HG03558 (cell line): ENCODE results near the gene DNA2.
"Not testable (repeated sequence)": the region's sequence is repeated elsewhere in the genome, so short reads cannot be mapped to it uniquely, and the experiment has no call there.

Experiments
- ATAC-seq: cut with Tn5 transposase; IDR thresholded peaks from one replicate; pipeline ENCODE4 v1.9.1; 2021; ENCODE audit warnings: moderate number of reproducible peaks; ENCODE audit not compliant: unreplicated experiment; ENCODE audit errors: extremely low read depth

Gene DNA2, protein sequence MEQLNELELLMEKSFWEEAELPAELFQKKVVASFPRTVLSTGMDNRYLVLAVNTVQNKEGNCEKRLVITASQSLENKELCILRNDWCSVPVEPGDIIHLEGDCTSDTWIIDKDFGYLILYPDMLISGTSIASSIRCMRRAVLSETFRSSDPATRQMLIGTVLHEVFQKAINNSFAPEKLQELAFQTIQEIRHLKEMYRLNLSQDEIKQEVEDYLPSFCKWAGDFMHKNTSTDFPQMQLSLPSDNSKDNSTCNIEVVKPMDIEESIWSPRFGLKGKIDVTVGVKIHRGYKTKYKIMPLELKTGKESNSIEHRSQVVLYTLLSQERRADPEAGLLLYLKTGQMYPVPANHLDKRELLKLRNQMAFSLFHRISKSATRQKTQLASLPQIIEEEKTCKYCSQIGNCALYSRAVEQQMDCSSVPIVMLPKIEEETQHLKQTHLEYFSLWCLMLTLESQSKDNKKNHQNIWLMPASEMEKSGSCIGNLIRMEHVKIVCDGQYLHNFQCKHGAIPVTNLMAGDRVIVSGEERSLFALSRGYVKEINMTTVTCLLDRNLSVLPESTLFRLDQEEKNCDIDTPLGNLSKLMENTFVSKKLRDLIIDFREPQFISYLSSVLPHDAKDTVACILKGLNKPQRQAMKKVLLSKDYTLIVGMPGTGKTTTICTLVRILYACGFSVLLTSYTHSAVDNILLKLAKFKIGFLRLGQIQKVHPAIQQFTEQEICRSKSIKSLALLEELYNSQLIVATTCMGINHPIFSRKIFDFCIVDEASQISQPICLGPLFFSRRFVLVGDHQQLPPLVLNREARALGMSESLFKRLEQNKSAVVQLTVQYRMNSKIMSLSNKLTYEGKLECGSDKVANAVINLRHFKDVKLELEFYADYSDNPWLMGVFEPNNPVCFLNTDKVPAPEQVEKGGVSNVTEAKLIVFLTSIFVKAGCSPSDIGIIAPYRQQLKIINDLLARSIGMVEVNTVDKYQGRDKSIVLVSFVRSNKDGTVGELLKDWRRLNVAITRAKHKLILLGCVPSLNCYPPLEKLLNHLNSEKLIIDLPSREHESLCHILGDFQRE

DNA sequence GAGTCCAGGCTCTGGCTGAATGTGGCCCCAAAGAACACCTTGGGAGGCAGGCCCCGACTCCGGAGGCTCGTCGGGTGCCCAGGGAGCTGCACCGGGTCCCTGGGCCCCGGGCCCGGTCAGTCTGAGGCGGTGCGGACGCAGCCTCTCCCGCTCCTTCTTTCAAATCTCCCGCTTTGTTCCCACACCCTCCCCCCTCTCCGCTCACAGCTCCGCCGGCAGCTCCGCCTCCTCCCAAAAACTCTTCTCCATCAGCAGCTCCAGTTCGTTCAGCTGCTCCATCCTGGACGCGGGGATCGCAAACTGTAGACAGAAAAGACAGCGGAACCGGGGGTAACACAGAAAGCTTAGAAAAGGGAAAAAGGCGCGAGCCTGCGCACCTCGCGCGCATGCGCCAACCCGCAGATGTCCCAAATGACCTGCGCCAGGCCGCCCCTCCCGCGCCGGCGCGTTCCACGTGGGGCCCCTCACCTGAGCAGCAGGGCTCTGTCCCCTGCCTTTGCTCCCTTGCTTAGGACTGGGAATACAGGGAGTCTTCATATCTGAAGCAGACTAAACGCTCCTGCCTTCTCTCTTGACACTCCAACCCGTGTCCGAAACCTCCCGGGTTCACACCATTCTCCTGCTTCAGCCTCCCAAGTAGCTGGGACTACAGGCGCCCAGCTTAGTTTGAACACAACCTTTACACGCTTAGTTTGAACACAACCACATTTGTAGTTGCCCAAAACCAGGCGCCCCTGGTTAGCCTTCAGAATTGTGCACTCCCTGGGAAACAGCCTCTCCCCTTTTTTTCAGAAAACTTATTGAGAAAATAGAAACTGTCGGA is at the start of gene DNA2:
DNA2 (minus strand) TSS at position 388 of the 823 bp plus-strand sequence; CDS start at position 279, 109 bp downstream.
- ATAC-seq, result no peak

DNA sequence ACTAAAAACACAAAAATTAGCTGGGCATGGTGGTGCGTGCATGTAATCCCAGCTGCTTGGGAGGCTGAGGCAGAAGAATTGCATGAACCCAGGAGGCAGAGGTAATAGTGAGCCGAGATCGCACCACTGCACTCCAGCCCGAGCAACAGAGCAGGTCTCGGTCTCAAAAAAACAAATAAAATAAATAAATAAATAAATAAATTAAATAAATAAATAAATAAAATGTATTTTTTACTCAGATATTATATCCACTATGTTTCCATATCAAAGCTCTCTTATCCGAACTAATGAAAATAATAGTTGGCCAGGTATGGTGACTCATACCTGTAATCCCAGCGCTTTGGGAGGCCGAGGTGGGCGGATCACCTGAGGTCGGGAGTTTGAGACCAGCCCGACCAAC is 46.8 kb upstream of the DNA2 start:
- ATAC-seq, result not testable (repeated sequence)

DNA sequence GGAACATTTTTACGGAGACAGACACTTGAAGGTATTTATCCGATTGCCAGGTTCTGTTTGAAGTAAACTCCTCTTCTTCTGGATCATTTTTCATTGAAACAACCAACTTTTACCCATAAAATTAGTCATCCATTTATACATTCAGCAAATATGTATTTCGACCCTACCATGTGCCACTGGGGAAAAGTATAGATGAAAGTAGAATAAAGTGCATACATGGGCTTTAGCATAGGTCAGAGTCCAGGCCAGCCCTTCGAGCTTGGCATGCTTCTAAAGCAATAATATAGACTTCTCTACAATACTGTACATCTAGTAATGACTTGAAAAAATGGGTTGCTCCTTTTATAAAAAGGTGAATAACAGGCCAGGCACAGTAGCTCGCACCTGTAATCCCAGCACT is 45.4 kb upstream of the DNA2 start:
- ATAC-seq, result no peak

DNA sequence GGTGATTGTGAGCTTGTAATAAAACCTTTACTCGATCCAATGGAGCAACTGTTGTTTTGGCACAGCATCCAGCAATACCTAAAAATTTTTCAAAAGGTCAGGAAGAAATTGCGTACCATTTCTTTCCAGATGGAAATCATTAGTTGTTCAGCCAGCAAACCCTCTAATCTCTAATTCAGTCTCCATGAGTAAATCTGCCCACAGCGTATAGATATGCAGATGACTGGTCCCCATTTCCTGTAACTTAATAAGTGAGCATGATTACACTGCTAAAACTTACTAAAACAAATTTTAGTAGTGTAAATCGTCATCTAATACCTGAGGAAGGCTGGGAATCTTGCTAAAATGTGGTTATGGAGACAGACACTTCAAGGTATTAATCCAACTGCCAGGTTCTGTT is 45.0 kb upstream of the DNA2 start:
- no peak for ATAC-seq

DNA sequence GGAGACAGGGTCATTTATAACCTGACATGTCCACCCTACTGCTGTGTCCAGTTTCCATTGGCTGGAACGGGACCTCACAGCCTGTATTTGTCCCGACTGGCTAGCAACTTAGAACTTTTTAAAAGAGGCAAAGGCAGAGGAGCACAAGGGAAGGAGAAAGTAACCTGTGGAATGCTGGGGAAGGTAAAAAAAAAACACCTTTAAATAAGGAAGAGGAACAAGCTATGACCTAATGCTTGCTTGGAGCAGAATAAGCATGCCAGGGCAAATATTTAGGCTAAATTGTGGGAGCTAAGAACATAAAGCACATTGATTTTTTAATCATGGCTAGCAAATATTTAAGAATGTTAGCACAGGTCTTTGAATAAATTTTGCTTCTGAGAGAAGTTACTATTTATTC is 44.4 kb upstream of the DNA2 start:
- ATAC-seq, result not testable (repeated sequence)

DNA sequence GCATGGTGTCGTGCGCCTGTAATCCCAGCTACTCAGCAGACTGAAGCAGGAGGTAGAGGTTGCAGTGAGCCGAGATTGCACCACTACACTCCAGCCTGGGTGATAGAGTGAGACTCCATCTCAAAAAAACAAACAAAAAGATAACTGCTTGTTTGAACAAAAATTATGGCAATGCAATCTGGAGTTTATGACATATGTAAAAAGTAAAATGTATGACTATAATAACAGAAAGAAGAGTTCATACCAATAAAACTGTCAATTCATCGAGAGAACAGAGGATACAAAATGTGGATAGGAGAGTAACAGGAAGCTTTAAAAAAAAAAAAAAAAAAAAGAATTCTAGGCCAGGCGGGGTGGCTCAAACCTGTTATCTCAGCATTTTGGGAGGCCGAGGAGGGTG is 36.3 kb upstream of the DNA2 start:
- no peak for ATAC-seq

DNA sequence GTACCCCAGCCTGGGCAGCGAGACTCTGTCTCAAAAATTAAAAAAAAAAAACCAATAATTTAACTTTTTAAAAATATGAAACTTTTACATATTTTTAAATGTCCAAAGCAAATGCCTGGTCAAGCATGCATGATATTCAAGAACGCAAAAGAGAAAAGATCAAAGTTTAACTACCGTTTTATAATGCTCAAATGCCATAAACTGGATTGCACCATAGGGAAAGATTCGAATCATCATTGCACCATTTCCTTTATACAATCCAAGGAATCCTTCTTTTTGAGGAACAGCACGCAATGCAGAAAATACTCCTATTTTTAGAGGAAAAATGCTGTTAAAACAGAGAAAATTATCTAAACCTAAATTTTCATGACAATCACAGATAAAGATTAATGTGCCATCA is 34.6 kb upstream of the DNA2 start:
- ATAC-seq, result no peak

DNA sequence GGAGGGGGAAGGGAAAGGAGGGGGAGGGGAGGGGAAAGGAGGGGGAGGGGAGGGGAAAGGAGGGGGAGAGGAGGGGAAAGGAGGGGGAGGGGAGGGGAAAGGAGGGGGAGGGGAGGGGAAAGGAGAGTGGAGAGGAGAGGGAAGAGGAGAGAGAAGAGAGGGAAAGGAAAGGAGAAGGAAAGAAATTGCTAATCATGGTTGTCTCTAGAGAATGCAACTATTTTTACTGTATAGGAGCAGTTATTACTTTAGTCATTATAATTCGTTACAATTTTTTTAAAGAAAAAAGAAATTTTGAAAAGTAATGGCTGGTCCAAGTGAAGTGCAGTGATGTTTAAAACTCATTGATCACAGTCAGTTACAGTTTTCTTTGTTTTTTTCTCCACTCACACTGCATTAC is 31.1 kb upstream of the DNA2 start:
- no peak for ATAC-seq

DNA sequence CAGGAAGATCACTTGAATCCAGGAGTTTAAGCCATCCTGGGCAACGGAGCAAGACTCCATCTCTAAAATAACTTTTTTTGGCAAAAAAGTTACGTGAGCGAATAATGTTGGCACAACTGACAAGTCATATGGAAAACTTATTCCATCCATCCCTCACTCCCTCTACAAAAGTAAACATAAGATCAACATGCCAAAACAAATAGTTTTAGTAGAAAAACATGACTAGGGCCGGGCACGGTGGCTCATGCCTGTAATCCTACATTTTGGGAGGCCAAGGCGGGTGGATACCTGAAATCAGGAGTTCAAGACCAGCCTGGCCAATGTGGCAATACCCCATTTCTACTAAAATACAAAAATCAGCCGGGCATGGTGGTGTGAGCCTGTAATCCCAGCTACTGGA is 29.9 kb upstream of the DNA2 start:
- ATAC-seq, result no peak

DNA sequence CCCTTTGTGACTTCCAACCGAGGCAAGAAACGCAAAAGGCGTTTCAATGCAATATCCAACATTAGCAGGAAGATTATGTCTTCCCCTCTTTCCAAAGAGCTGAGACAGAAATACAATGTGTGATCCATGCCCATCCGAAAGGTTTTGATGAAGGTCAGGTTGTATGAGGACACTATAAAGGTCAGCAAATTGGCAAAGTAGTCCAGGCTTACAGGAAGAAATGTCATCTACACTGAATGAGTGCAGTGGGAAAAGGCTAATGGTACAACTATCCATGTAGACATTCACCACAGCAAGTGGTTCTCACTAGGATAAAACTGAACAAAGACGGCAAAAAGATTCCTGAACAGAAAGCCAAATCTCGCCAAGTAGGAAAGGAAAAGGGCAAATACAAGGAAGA is 27.8 kb upstream of the DNA2 start:
- no peak for ATAC-seq

DNA sequence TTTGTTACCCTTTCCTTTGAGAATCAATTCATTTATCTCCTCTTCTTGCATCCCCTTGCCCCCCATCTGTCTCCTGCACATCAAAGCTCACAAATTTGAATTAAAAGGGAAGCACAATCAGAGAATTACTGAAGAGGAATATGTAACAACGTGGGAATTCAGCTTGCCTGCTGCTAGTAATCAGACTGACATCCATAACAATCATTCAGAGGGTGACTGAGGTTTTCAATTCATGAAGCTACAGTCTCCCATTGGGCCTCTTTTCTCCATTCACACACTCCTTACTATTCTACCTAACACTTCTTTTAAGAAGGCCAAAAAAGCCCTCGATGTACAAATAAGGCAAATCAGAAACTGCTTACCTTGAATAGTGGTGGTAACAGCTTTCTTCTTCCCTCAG is 24.3 kb upstream of the DNA2 start:
- ATAC-seq, result no peak

DNA sequence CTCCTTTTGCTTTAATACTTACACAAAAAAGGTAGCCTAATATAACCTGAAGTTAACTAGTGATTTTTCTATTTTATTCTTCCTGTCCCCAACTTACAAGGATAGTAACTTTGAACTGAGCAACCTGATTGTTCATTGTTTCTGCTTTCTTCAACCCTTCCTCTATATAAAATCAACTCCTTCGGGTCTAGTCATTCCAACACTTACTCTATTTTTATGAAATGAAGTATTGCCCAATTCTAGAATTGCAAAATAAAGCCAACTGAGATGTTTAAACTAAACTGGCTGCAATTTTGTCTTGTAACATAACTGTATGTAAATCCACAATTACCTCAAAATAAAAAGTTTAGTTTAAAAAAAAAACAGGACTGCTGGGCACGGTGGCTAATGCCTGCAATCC is 20.3 kb upstream of the DNA2 start:
- no peak for ATAC-seq

DNA sequence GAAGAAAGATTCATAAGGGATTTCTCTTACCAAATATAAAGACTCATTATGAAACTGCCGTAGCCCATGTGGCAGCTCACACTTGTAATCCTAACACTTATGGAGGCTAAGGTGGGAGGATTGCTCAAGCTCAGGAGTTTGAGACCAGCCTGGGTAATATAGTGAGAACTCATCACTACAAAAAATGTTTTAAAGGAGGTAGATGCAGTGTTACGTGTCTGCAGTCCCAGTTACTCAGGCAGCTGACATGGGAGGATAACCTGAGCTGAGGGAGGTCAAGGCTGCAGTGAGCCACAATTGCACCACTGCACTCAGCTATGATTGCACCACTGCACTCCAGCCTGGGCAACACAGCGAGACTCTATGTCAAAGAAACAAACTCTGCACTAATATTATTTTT is 18.1 kb upstream of the DNA2 start:
- no peak for ATAC-seq

DNA sequence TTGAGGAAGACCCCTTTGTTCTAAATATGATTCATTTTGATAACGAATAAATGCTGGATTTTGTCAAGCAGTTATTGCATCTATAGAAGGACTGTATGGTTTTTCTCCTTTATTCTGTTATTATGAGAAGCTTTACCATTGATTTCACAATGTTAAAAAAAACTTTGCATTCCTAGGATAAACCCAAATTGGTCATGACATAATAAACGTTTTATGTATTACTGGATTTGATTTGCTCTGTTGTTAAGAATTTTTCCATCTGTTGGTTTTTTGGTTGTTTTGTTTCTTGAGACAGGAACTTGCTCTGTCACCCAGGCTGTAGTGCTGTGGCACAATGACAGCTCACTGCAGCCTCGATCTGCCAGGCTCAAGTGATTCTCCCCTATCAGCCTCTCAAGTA is 2.2 kb upstream of the DNA2 start:
- no peak for ATAC-seq

DNA sequence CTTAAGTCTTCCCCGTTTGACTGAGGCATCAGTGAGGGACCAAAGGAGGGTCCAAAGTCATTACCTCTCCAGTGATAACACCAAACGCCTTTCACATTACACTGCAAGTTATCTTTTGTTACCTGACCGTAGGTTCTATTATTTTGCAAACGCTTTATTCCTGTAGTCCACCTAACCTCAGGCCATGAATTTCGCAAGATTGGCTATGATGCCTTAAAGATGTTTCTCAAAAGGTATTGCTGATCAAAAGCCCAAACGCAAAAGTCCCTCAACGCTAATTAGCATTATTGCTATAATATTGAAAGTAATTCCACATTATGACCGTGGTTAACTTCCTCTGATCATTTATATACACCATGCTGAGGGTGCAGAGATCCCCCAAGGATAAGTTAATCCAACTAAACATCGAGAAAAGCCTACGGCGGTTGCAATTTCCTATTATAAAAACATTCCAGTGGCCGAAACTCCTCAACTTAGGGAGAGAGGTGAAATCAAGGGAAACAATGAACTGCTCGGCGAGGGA is 649 bp downstream of the DNA2 start:
- no peak for ATAC-seq

DNA sequence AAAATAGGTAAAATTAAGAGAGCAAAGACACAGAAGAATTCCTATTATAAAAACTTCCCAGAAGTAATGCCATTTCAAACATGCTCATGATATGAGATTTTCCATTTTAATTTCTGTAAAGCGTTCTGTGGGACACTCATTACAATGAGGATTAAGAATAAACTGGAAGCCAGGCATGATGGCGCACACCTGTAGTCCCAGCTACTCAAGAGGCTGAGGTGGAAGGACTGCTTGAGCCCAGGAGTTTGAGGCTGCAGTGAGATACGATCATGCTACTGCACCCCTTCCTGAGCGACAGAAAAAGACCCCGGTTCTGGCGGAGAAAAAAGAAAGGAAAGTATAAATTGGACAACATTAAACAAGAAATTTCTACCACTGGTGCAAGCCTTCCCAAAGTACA is 1.5 kb downstream of the DNA2 start:
- no peak for ATAC-seq

DNA sequence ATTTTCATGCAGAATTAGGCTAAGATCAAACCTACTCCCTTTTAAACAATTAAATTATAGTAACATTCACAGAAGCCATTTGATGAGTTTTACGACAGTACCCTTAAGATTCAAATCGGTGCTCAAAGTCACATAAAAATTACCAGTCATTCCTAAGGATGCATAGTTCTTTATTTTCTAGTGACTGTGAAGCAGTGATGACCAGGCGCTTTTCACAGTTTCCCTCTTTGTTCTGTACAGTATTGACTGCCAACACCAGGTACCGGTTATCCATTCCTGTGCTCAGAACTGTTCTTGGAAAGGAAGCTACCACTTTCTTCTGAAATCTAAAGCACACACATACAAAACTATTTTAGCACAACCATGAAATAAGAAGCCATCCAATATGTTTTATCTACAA is 1.9 kb downstream of the DNA2 start:
- no peak for ATAC-seq

DNA sequence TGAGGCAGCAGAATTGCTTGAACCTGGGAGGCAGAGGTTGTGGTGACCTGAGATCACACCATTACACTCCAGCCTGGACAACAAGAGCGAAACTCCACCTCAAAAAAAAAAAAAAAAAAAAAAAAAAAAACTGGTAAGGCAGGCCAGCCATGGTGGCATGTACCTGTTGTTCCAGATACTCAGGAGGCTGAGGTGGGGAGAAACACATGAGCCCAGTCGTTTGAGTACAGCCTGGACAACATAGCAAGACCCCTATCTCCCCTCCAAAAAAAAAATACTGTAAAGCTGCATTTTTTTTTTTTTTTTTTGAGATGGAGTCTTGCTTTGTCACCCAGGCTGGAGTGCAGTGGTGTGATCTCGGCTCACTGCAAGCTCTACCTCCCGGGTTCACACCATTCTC is 7.0 kb downstream of the DNA2 start:
- ATAC-seq, result not testable (repeated sequence)

DNA sequence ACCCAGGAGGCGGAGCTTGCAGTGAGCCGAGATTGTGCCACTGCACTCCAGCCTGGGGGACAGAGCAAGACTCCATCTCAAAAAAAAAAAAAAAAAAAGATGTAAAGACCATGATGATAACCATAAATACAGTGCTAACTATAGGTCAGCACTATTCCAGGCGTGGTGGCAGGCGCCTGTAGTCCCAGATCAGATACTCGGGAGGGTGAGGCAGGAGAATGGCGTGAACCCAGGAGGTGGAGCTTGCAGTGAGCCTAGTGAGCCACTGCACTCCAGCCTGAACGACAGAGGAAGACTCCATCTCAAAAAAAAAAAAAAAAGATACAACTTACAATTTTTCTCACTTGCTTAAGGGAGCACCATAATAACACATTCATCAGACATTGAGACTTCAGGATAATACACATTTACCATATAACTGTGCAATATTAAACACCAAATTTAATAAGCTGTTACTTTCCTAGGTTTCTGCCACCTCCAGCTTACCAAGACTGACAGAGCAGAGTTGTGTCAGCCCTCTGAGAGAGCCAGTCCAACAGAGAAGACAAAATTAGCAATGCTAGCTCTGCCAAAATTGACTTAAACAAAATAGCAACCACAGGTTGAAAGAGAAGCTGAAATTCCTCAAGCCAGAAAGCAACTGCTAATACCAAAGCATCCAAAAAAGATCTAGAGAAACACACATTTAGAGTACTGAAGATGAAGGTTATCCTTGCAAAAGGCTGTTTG is 8.2 kb downstream of the DNA2 start:
- ATAC-seq, result no peak
